Loucy (cell line): ENCODE measurements around the gene RPP25.
"Not testable (repeated sequence)": the region's sequence is repeated elsewhere in the genome, so short reads cannot be mapped to it uniquely, and the experiment has no call there.

ENCODE experiments used
- H2AFZ ChIP-seq: fragments of 200-600 bp; sonication (generic); 2 replicates; pipeline ENCODE4 v1.6.0; 2016; ENCODE audit warnings: antibody characterized with exemption, mild to moderate bottlenecking, low read length, moderate library complexity
- H3F3A ChIP-seq: fragments of 200-600 bp; 2 replicates; pipeline ENCODE4 v1.6.0; 2016; ENCODE audit warnings: antibody characterized with exemption, low read depth, mild to moderate bottlenecking
- H3K27me3 ChIP-seq: fragments of 200-600 bp; sonication (generic); 2 replicates; pipeline ENCODE4 v1.6.1; 2014; ENCODE audit warnings: low read length, mild to moderate bottlenecking; ENCODE audit not compliant: insufficient read depth, poor library complexity, severe bottlenecking
- H3K36me3 ChIP-seq: fragments of 200-600 bp; sonication (generic); 2 replicates; pipeline ENCODE4 v1.6.1; 2016; ENCODE audit warnings: low read length; ENCODE audit not compliant: insufficient read depth
- H3K4me1 ChIP-seq: fragments of 200-600 bp; sonication (generic); 2 replicates; pipeline ENCODE4 v1.5.1; 2014; ENCODE audit warnings: low read length, mild to moderate bottlenecking; ENCODE audit not compliant: insufficient read depth, poor library complexity, severe bottlenecking
- H3K4me2 ChIP-seq: fragments of 200-600 bp; sonication (generic); 2 replicates; pipeline ENCODE4 v1.6.0; 2014; ENCODE audit warnings: antibody characterized with exemption, low read length, low read depth, mild to moderate bottlenecking; ENCODE audit not compliant: poor library complexity, severe bottlenecking
- H3K4me3 ChIP-seq: fragments of 200-600 bp; sonication (generic); 2 replicates; pipeline ENCODE4 v1.5.1; 2014; ENCODE audit warnings: low read length, mild to moderate bottlenecking, mixed read lengths; ENCODE audit not compliant: poor library complexity, severe bottlenecking
- H3K79me2 ChIP-seq: fragments of 200-600 bp; sonication (generic); 2 replicates; pipeline ENCODE4 v1.6.1; 2014; ENCODE audit warnings: low read length; ENCODE audit not compliant: insufficient read depth
- H3K9ac ChIP-seq: fragments of 200-600 bp; sonication (generic); 2 replicates; pipeline ENCODE4 v1.6.0; 2014; ENCODE audit warnings: mild to moderate bottlenecking, low read depth, low read length, moderate library complexity; ENCODE audit not compliant: poor library complexity, severe bottlenecking
- H3K9me2 ChIP-seq: fragments of 200-600 bp; sonication (generic); replicated peaks from 2 replicates; pipeline ENCODE4 v1.6.1; 2016; ENCODE audit warnings: low read depth, low read length, mixed read lengths
- H3K9me3 ChIP-seq: fragments of 200-600 bp; sonication (generic); 2 replicates; pipeline ENCODE4 v1.6.1; 2014; ENCODE audit warnings: mild to moderate bottlenecking, antibody characterized with exemption, low read length, low read depth; ENCODE audit not compliant: insufficient read depth
- H4K20me1 ChIP-seq: fragments of 200-600 bp; sonication (generic); 2 replicates; pipeline ENCODE4 v1.6.0; 2014; ENCODE audit warnings: antibody characterized with exemption, low read length, mild to moderate bottlenecking; ENCODE audit not compliant: insufficient read depth, poor library complexity, severe bottlenecking
- EZH2phosphoT487 ChIP-seq: fragments of 200-600 bp; IDR thresholded peaks from 2 replicates; pipeline ENCODE4 v1.6.1; 2018; ENCODE audit warnings: antibody characterized with exemption, mild to moderate bottlenecking, moderate library complexity, borderline replicate concordance
- TF ChIP-seq, protein P1 (sequence below): fragments of 200-600 bp; sonication (generic); conservative IDR thresholded peaks from 2 replicates; pipeline ENCODE4 v1.5.1; 2014; ENCODE audit warnings: mild to moderate bottlenecking, antibody characterized with exemption, low read length

RPP25 gene

DNA sequence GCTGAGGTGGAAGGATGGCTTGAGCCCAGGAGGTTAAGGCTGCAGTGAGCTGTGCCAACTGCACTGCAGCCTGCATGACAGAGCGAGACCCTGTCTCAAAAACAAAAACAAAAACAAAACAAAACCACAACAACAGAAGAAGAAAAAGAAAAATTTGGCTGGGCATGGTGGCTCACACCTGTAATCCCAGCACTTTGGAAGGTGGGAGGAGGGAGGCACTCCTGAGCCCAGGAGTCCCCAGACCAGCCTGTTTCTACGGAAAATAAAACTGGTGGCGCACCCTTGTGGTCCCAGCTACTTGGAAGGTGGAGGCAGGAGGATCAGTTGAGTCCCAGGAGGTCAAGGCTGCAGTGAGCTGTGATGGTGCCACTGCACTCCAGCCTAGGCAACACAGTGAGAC is 21.4 kb downstream of the RPP25 start:
- H3K27me3 ChIP-seq, H3K9me2 ChIP-seq, H2AFZ ChIP-seq, H3K9me3 ChIP-seq, H3F3A ChIP-seq: not testable (repeated sequence)
- Histone ChIP-seq H3K36me3 (peaks cover 13% of the 10 kb centered on the region; the same call in 1 of the 2 replicates), H3K9ac (peak overlapping the region; percentile 70), H3K4me1 (peaks cover 40% of the 10 kb centered on the region), H3K4me3 (peak overlapping the region; percentile 98), H3K79me2 (peaks cover 74% of the 10 kb centered on the region), H3K4me2 (peak overlapping the region; percentile 83), H4K20me1 (peaks cover 65% of the 10 kb centered on the region)
- TF ChIP-seq, protein P1, sequence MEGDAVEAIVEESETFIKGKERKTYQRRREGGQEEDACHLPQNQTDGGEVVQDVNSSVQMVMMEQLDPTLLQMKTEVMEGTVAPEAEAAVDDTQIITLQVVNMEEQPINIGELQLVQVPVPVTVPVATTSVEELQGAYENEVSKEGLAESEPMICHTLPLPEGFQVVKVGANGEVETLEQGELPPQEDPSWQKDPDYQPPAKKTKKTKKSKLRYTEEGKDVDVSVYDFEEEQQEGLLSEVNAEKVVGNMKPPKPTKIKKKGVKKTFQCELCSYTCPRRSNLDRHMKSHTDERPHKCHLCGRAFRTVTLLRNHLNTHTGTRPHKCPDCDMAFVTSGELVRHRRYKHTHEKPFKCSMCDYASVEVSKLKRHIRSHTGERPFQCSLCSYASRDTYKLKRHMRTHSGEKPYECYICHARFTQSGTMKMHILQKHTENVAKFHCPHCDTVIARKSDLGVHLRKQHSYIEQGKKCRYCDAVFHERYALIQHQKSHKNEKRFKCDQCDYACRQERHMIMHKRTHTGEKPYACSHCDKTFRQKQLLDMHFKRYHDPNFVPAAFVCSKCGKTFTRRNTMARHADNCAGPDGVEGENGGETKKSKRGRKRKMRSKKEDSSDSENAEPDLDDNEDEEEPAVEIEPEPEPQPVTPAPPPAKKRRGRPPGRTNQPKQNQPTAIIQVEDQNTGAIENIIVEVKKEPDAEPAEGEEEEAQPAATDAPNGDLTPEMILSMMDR, result peak; percentile 32; the same call in 1 of the 2 replicates

DNA sequence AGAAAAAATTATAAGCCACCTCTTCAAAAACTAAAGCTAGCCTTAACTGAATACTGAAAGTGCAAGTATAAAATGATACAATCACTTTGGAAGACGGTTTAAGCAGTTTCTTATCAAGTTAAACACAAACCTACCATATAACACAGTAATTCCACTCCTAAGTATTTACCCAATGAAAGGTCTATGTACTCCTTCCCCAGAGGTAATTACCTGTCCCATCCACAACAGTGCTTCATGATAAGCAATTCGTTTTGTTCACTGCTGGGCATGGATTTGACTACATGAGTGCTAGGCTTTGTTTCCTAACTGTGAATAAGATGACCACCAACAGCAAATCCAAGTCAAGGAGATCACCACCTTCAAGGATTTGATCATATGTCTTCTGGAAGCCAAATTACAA is 23.0 kb downstream of the RPP25 start:
- Histone ChIP-seq H3K4me1 (peaks cover 39% of the 10 kb centered on the region), H3K36me3 (peaks cover 26% of the 10 kb centered on the region; the same call in 1 of the 2 replicates), H3K79me2 (peaks cover 89% of the 10 kb centered on the region), H3K4me2 (peak overlapping the region; percentile 83), H3K4me3 (peak overlapping the region; percentile 98), H3K27me3 (peaks cover 4% of the 10 kb centered on the region), H2AFZ (no peak overlapping the region), H3K9ac (peak overlapping the region; percentile 21), H3K9me3 (no peaks in the 10 kb centered on the region), H3F3A (no peaks in the 10 kb centered on the region), H4K20me1 (peaks cover 75% of the 10 kb centered on the region), H3K9me2 (no peaks in the 10 kb centered on the region)
- TF ChIP-seq, protein P1, result no peak
- TF ChIP-seq EZH2phosphoT487, result no peak

DNA sequence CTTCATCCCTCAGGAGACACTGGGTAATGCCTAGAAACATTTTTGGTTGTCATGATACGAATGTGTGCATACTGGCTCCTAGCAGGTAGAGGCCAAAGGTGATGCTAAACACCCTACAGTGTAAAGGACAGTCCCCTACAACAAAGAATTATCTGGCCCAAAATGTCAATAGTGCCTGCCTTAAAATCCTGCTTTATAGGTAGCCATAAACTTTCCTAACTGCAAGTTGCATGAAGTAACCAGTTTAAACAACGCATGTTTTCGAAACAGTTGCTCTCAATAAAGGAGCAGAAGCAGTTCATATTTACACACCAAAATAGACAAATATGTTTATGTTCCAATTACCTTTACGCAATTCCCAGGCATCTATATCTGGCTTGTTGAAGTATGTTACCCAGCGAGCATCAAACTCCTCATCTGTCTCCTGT is 27.8 kb downstream of the RPP25 start:
- H3F3A ChIP-seq, result no peaks in the 10 kb centered on the region
- no peak overlapping the region for H2AFZ ChIP-seq
- peaks cover 67% of the 10 kb centered on the region for H3K79me2 ChIP-seq
- no peaks in the 10 kb centered on the region for H3K27me3 ChIP-seq
- H3K9me3 ChIP-seq, result no peaks in the 10 kb centered on the region
- H3K9ac ChIP-seq, result no peak overlapping the region
- peaks cover 8% of the 10 kb centered on the region for H3K4me1 ChIP-seq
- H3K36me3 ChIP-seq, result peaks cover 55% of the 10 kb centered on the region
- H3K9me2 ChIP-seq, result no peaks in the 10 kb centered on the region
- TF ChIP-seq, protein P1, result no peak
- TF ChIP-seq EZH2phosphoT487, result no peak
- H3K4me3 ChIP-seq, result no peak overlapping the region
- H3K4me2 ChIP-seq, result no peak overlapping the region
- H4K20me1 ChIP-seq, result peaks cover 52% of the 10 kb centered on the region
